Stimulated activated CD4-positive, alpha-beta T cell treated with anti-CD3 and anti-CD28 coated beads, TNF-alpha, amount 100 ng/mL, for 4 hours (primary cell): Measurements from ENCODE around the gene PDE3A.
"Not testable (repeated sequence)": the region's sequence is repeated elsewhere in the genome, so short reads cannot be mapped to it uniquely, and the experiment has no call there.

ENCODE experiments used
- DNase-seq, 3 experiments: peaks; one replicate each; pipeline ENCODE4 v3.0.0-alpha.2; 2020; ENCODE audit warnings: low read depth in 3 of 3

Gene PDE3A

GRCh38 chr12:20374795-20375194, 6.5 kb downstream of the PDE3A start:
- no peak for DNase-seq

- no peak for DNase-seq
Observed at GRCh38 chr12:20375560-20375959, 7.2 kb downstream of the PDE3A start.

- DNase-seq, result no peak
Observed at GRCh38 chr12:20376984-20377383, 8.6 kb downstream of the PDE3A start.

GRCh38 chr12:20377750-20378149, 9.4 kb downstream of the PDE3A start:
- no peak for DNase-seq

GRCh38 chr12:20382117-20382516, 13.8 kb downstream of the PDE3A start:
- DNase-seq, result no peak

- DNase-seq, result no peak
Observed at GRCh38 chr12:20383612-20384011, 15.3 kb downstream of the PDE3A start.

GRCh38 chr12:20384836-20385235, 16.5 kb downstream of the PDE3A start:
- not testable (repeated sequence) for DNase-seq

- no peak for DNase-seq
Observed at GRCh38 chr12:20390846-20391245, 22.5 kb downstream of the PDE3A start.

GRCh38 chr12:20392339-20392738, 24.0 kb downstream of the PDE3A start:
- DNase-seq, result no peak

GRCh38 chr12:20393707-20394106, 25.4 kb downstream of the PDE3A start:
- no peak for DNase-seq

- no peak for DNase-seq
Observed at GRCh38 chr12:20395791-20396550, 27.6 kb downstream of the PDE3A start.

GRCh38 chr12:20398686-20399085, 30.3 kb downstream of the PDE3A start:
- no peak for DNase-seq

- no peak for DNase-seq
Observed at GRCh38 chr12:20400003-20400402, 31.7 kb downstream of the PDE3A start.

- DNase-seq, result no peak
Observed at GRCh38 chr12:20403230-20403629, 34.9 kb downstream of the PDE3A start.

- DNase-seq, result no peak
Observed at GRCh38 chr12:20404576-20405346, 36.4 kb downstream of the PDE3A start.

- no peak for DNase-seq
Observed at GRCh38 chr12:20409607-20410377, 41.5 kb downstream of the PDE3A start.

GRCh38 chr12:20410734-20411133, 42.4 kb downstream of the PDE3A start:
- DNase-seq, result no peak

- DNase-seq, result no peak
Observed at GRCh38 chr12:20411345-20411744, 43.0 kb downstream of the PDE3A start.

GRCh38 chr12:20415028-20415427, 46.7 kb downstream of the PDE3A start:
- no peak for DNase-seq

- DNase-seq, result no peak
Observed at GRCh38 chr12:20415641-20416040, 47.3 kb downstream of the PDE3A start.

GRCh38 chr12:20420557-20420956, 52.2 kb downstream of the PDE3A start:
- DNase-seq, result no peak

GRCh38 chr12:20421421-20421820, 53.1 kb downstream of the PDE3A start:
- no peak for DNase-seq
